Gastroesophageal sphincter (tissue), 4 donors: ENCODE data around the gene ALS2. TPM values are rescaled to one million over a fixed set of nuclear protein-coding genes. Genes with fewer than 3 reads are reported as not detected.

Experiments used
- ATAC-seq: fragments of 150-250 bp; one replicate; pipeline ENCODE4 v1.9.1; 2016; ENCODE audit warnings: mild to moderate bottlenecking, moderate library complexity
- H3K27ac ChIP-seq, 4 donors: fragments of 200-600 bp; sonication (generic) in 3 of 4; 1 replicate in 3 of 4; 2 replicates in 1 of 4; pipeline ENCODE4 v1.5.1; 2016 to 2019
- H3K27me3 ChIP-seq: fragments of 200-600 bp; sonication (generic); one replicate; pipeline ENCODE4 v1.5.1; 2019
- H3K36me3 ChIP-seq, 2 donors: fragments of 200-600 bp; sonication (generic); one replicate each; pipeline ENCODE4 v1.5.1; 2019; ENCODE audit warnings: control low read depth in 1 of 2
- H3K4me1 ChIP-seq, 3 donors: fragments of 200-600 bp; sonication (generic); 1 replicate in 2 of 3; 2 replicates in 1 of 3; pipeline ENCODE4 v1.5.1; 2016 to 2019; ENCODE audit warnings: control low read depth in 2 of 3
- H3K4me3 ChIP-seq, 2 donors: fragments of 200-600 bp; sonication (generic); one replicate each; pipeline ENCODE4 v1.5.1; 2019; ENCODE audit warnings: mild to moderate bottlenecking in 1 of 2, moderate library complexity in 1 of 2
- H3K9me3 ChIP-seq, 3 donors: fragments of 200-600 bp; sonication (generic); one replicate each; pipeline ENCODE4 v1.5.1; 2017 to 2019; ENCODE audit warnings: control low read depth in 2 of 3
- CTCF ChIP-seq, 4 experiments: fragments of 200-600 bp in 2 of 4; fragments of 450-650 bp in 2 of 4; sonication (generic) in 1 of 4; IDR thresholded peaks; one replicate each; pipeline ENCODE4 v1.5.1; 2017 to 2019; ENCODE audit warnings: antibody characterized with exemption in 4 of 4, mild to moderate bottlenecking in 2 of 4, moderate library complexity in 2 of 4
- EP300 ChIP-seq: sonication (generic); formaldehyde crosslinking; IDR thresholded peaks from one replicate; pipeline ENCODE4 v1.6.1; 2017; ENCODE audit warnings: antibody characterized with exemption, mild to moderate bottlenecking
- POLR2A ChIP-seq, 2 donors: fragments of 450-650 bp; IDR thresholded peaks; one replicate each; pipeline ENCODE4 v1.6.1; 2017; ENCODE audit warnings: antibody characterized with exemption in 2 of 2, mild to moderate bottlenecking in 2 of 2, moderate library complexity in 1 of 2
- POLR2AphosphoS5 ChIP-seq: sonication (generic); formaldehyde crosslinking; IDR thresholded peaks from one replicate; pipeline ENCODE4 v1.6.1; 2017; ENCODE audit warnings: antibody characterized with exemption
- WGBS, 2 donors: methylation state at CpG; one replicate each; pipeline ENCODE4 v1.1.5; 2018; ENCODE audit warnings: low coverage in 1 of 2; 5-methylcytosine and 5-hydroxymethylcytosine counted together
- total RNA-seq, 4 donors: library from RNA; depleted of rRNA; stranded (reverse); fragments of >200 nt; gene quantifications; one replicate each; pipeline ENCODE4 v1.1.0, GENCODE V29; 2016

The ALS2 gene
- total RNA-seq, 4 donors from 2014 or later, result 15.2 to 26.7 (median 20.8) TPM

GRCh38 chr2:201785135-201785534 is 4.4 kb upstream of the ALS2 start:
- H3K36me3 ChIP-seq, result no peaks in the 10 kb centered on the region
- no peaks in the 10 kb centered on the region for H3K9me3 ChIP-seq
- H3K27me3 ChIP-seq, result no peaks in the 10 kb centered on the region
- H3K27ac ChIP-seq, result no peak overlapping the region
- H3K4me3 ChIP-seq, result no peak overlapping the region
- WGBS, 2 donors, result 87 to 90% methylated on average over 2 to 4 of the region's 4 CpGs
- TF ChIP-seq EP300 (no peak), POLR2A (IDR thresholded peaks at IDR 0.05) (no peak), CTCF (IDR thresholded peaks at IDR 0.05) (no peak)
- ATAC-seq, result no peak
- peaks cover 0 to 10% (median 0%) of the 10 kb centered on the region in 3 donors for H3K4me1 ChIP-seq

GRCh38 chr2:201784563-201784962 is 3.8 kb upstream of the ALS2 start:
- Histone ChIP-seq H3K9me3 (no peaks in the 10 kb centered on the region), H3K4me1 (peaks cover 0 to 16% (median 5%) of the 10 kb centered on the region in 3 donors), H3K27ac (no peak overlapping the region), H3K27me3 (no peaks in the 10 kb centered on the region), H3K36me3 (no peaks in the 10 kb centered on the region), H3K4me3 (no peak overlapping the region)
- ATAC-seq, result no peak
- TF ChIP-seq CTCF (IDR thresholded peaks at IDR 0.05), result no peak
- TF ChIP-seq EP300, result no peak
- no peak for TF ChIP-seq POLR2AphosphoS5
- TF ChIP-seq POLR2A (IDR thresholded peaks at IDR 0.05), result no peak
- 28 to 83% methylated on average over 1 of the region's 1 CpG for WGBS, 2 donors

- TF ChIP-seq EP300 (no peak), CTCF (IDR thresholded peaks at IDR 0.05) (no peak), POLR2A (IDR thresholded peaks at IDR 0.05) (no peak), POLR2AphosphoS5 (no peak)
Observed at GRCh38 chr2:201781557-201782051, 871 bp upstream of the ALS2 start.

GRCh38 chr2:201779901-201780673 is 646 bp downstream of the ALS2 start:
- 9 to 15% methylated on average over 9 to 12 of the region's 22 CpGs for WGBS, 2 donors
- H3K9me3 ChIP-seq, result no peaks in the 10 kb centered on the region
- no peak for TF ChIP-seq POLR2A (IDR thresholded peaks at IDR 0.05)
- no peak for TF ChIP-seq EP300
- no peak for TF ChIP-seq POLR2AphosphoS5
- no peak for TF ChIP-seq CTCF (IDR thresholded peaks at IDR 0.05)
- peaks cover 5 to 29% (median 7%) of the 10 kb centered on the region in 3 donors for H3K4me1 ChIP-seq
- no peaks in the 10 kb centered on the region for H3K27me3 ChIP-seq
- no peak for ATAC-seq
- H3K27ac ChIP-seq, result peak overlapping the region; percentile 36 to 98 (median 90)
- peak overlapping the region; percentile 55 to 78 for H3K4me3 ChIP-seq
- H3K36me3 ChIP-seq, result no peaks in the 10 kb centered on the region

More at GRCh38 chr2:201781557-201782051, 871 bp upstream of the ALS2 start:
- peak overlapping the region; percentile 55 to 78 for H3K4me3 ChIP-seq
- H3K36me3 ChIP-seq, result no peaks in the 10 kb centered on the region
- WGBS, 2 donors, result 0 to 1% methylated on average over 11 to 13 of the region's 15 CpGs
- H3K27me3 ChIP-seq, result no peaks in the 10 kb centered on the region
- peak overlapping the region; percentile 36 to 98 (median 90) for H3K27ac ChIP-seq
- H3K4me1 ChIP-seq, result peaks cover 5 to 29% (median 7%) of the 10 kb centered on the region in 3 donors
- peak; percentile 3 for ATAC-seq
- H3K9me3 ChIP-seq, result no peaks in the 10 kb centered on the region

- Histone ChIP-seq H3K27me3 (no peaks in the 10 kb centered on the region), H3K4me3 (no peak overlapping the region), H3K9me3 (no peaks in the 10 kb centered on the region), H3K4me1 (peaks cover 5 to 29% (median 7%) of the 10 kb centered on the region in 3 donors), H3K36me3 (no peaks in the 10 kb centered on the region), H3K27ac (no peak overlapping the region)
- TF ChIP-seq EP300 (no peak), POLR2AphosphoS5 (no peak), CTCF (IDR thresholded peaks at IDR 0.05) (no peak), POLR2A (IDR thresholded peaks at IDR 0.05) (no peak)
- ATAC-seq, result no peak
Observed at GRCh38 chr2:201777869-201778268, 2.9 kb downstream of the ALS2 start.
